Thyroid gland (tissue), 4 donors: ENCODE measurements around the gene KCNE1. TPM values are rescaled to one million over a fixed set of nuclear protein-coding genes. Genes with fewer than 3 reads are reported as not detected.
"Not testable (repeated sequence)": the region's sequence is repeated elsewhere in the genome, so short reads cannot be mapped to it uniquely, and the experiment has no call there.

Experiments
- DNase-seq, 2 donors: peaks; one replicate each; pipeline ENCODE4 v3.0.0-alpha.2; 2019
- H3K27ac ChIP-seq, 3 donors: fragments of 200-600 bp; sonication (generic); 1 replicate in 2 of 3; 2 replicates in 1 of 3; pipeline ENCODE4 v1.5.1; 2016 to 2019; ENCODE audit warnings: mild to moderate bottlenecking in 1 of 3, moderate library complexity in 1 of 3
- H3K27me3 ChIP-seq: fragments of 200-600 bp; sonication (generic); one replicate; pipeline ENCODE4 v1.5.1; 2019
- H3K36me3 ChIP-seq, 2 donors: fragments of 200-600 bp; sonication (generic); one replicate each; pipeline ENCODE4 v1.5.1; 2016 to 2019
- H3K4me1 ChIP-seq, 2 donors: fragments of 200-600 bp; sonication (generic); one replicate each; pipeline ENCODE4 v1.5.1; 2017 to 2019
- H3K4me3 ChIP-seq, 3 donors: fragments of 200-600 bp; sonication (generic); replicated peaks in 1 of 3; 1 replicate in 2 of 3; 2 replicates in 1 of 3; pipeline ENCODE4 v1.5.1; 2016; ENCODE audit warnings: mild to moderate bottlenecking in 1 of 3
- H3K9me3 ChIP-seq: fragments of 200-600 bp; sonication (generic); one replicate; pipeline ENCODE4 v1.5.1; 2017
- CTCF ChIP-seq, 6 experiments: fragments of 200-600 bp in 3 of 6; fragments of 450-650 bp in 3 of 6; sonication (generic) in 3 of 6; IDR thresholded peaks; one replicate each; pipeline ENCODE4 v1.5.1; 2016 to 2019; ENCODE audit warnings: antibody characterized with exemption in 6 of 6, mild to moderate bottlenecking in 2 of 6, inconsistent platforms in 1 of 6, moderate library complexity in 1 of 6
- POLR2A ChIP-seq, 2 donors: fragments of 450-650 bp; IDR thresholded peaks; one replicate each; pipeline ENCODE4 v1.6.1; 2017; ENCODE audit warnings: antibody characterized with exemption in 2 of 2, mild to moderate bottlenecking in 2 of 2, moderate library complexity in 1 of 2
- WGBS, 2 donors: methylation state at CpG; one replicate each; pipeline ENCODE4 v1.1.5; 2017; 5-methylcytosine and 5-hydroxymethylcytosine counted together
- intact Hi-C: fragments of 100-400 bp; cut with DNase I; formaldehyde crosslinking; loops from one replicate; pipeline ENCODE4 v1.15.1; 2023
- total RNA-seq, 4 donors: library from RNA; depleted of rRNA; stranded (reverse); fragments of >200 nt; gene quantifications; one replicate each; pipeline ENCODE4 v1.2.3, GENCODE V29; 2016

Gene KCNE1
- total RNA-seq, 4 donors from 2014 or later, result 0.33 to 2.6 (median 1.5) TPM

- Histone ChIP-seq H3K9me3 (no peaks in the 10 kb centered on the region), H3K27me3 (no peaks in the 10 kb centered on the region), H3K4me1 (peaks cover 0 to 19% of the 10 kb centered on the region in 2 donors), H3K27ac (no peak overlapping the region), H3K36me3 (no peaks in the 10 kb centered on the region), H3K4me3 (no peak overlapping the region)
- intact Hi-C loops, result no loop called here
- TF ChIP-seq CTCF (IDR thresholded peaks at IDR 0.05), result no peak
- TF ChIP-seq POLR2A (IDR thresholded peaks at IDR 0.05), result no peak
- no peak for DNase-seq
- WGBS, 2 donors, result 88 to 96% methylated on average over 5 of the region's 5 CpGs
Measured at GRCh38 chr21:34558166-34558565, 46.2 kb upstream of the KCNE1 start.

GRCh38 chr21:34557261-34557660 is 45.3 kb upstream of the KCNE1 start:
- peaks cover 0 to 19% of the 10 kb centered on the region in 2 donors for H3K4me1 ChIP-seq
- no peak overlapping the region for H3K4me3 ChIP-seq
- no peaks in the 10 kb centered on the region for H3K27me3 ChIP-seq
- intact Hi-C loops, result no loop called here
- DNase-seq, result no peak
- H3K9me3 ChIP-seq, result no peaks in the 10 kb centered on the region
- 95 to 98% methylated on average over 5 of the region's 5 CpGs for WGBS, 2 donors
- H3K27ac ChIP-seq, result no peak overlapping the region
- no peak for TF ChIP-seq POLR2A (IDR thresholded peaks at IDR 0.05)
- TF ChIP-seq CTCF (IDR thresholded peaks at IDR 0.05), result no peak
- H3K36me3 ChIP-seq, result no peaks in the 10 kb centered on the region

GRCh38 chr21:34554670-34555069 is 42.7 kb upstream of the KCNE1 start:
- H3K27ac ChIP-seq, intact Hi-C loops, H3K9me3 ChIP-seq, H3K27me3 ChIP-seq, DNase-seq, H3K36me3 ChIP-seq, H3K4me3 ChIP-seq, H3K4me1 ChIP-seq: not testable (repeated sequence)
- 92 to 93% methylated on average over 2 of the region's 2 CpGs for WGBS, 2 donors

- TF ChIP-seq POLR2A (IDR thresholded peaks at IDR 0.05) (no peak), CTCF (IDR thresholded peaks at IDR 0.05) (no peak)
- Histone ChIP-seq H3K9me3 (no peaks in the 10 kb centered on the region), H3K4me3 (no peak overlapping the region), H3K27ac (no peak overlapping the region), H3K4me1 (peaks cover 0 to 4% of the 10 kb centered on the region in 2 donors), H3K36me3 (no peaks in the 10 kb centered on the region), H3K27me3 (no peaks in the 10 kb centered on the region)
- intact Hi-C loops, result no loop called here
- no peak for DNase-seq
- WGBS, 2 donors, result 94 to 95% methylated on average over 4 of the region's 4 CpGs
Measured at GRCh38 chr21:34554227-34554626, 42.2 kb upstream of the KCNE1 start.

- no peaks in the 10 kb centered on the region for H3K9me3 ChIP-seq
- no peaks in the 10 kb centered on the region for H3K27me3 ChIP-seq
- DNase-seq, result no peak
- H3K4me1 ChIP-seq, result peaks cover 0 to 4% of the 10 kb centered on the region in 2 donors
- 74 to 77% methylated on average over 9 of the region's 9 CpGs for WGBS, 2 donors
- no peak for TF ChIP-seq POLR2A (IDR thresholded peaks at IDR 0.05)
- TF ChIP-seq CTCF (IDR thresholded peaks at IDR 0.05), result no peak
- H3K4me3 ChIP-seq, result no peak overlapping the region
- H3K36me3 ChIP-seq, result no peaks in the 10 kb centered on the region
- intact Hi-C loops, result no loop called here
- H3K27ac ChIP-seq, result no peak overlapping the region
Measured at GRCh38 chr21:34553151-34553952, 41.3 kb upstream of the KCNE1 start.
